Small intestine (tissue), 16 donors: Measurements from ENCODE around the gene TMED10. TPM values are rescaled to one million over a fixed set of nuclear protein-coding genes. Genes with fewer than 3 reads are reported as not detected.
A peak's percentile ranks its signal among the peaks of the same experiment; 100 is the strongest.

Experiments
- DNase-seq, 2 donors: peaks; one replicate each; pipeline versions ENCODE4 v3.0.0 to v3.0.0-alpha.2; 2013
- FAIRE-seq: peaks from 2 replicates; lab custom pipeline; 2012; peaks lifted over from hg19 to GRCh38; lab: Jason Lieb, UNC
- H3K27ac ChIP-seq, 3 donors: one replicate each; pipeline ENCODE4 v1.5.1; 2013; ENCODE audit warnings: low read length in 2 of 3, mild to moderate bottlenecking in 2 of 3, control low read depth in 1 of 3, inconsistent platforms in 1 of 3, low read depth in 1 of 3, moderate library complexity in 1 of 3
- H3K27me3 ChIP-seq, 3 donors: one replicate each; pipeline ENCODE4 v1.6.1; 2013; ENCODE audit warnings: low read length in 3 of 3, inconsistent platforms in 1 of 3; ENCODE audit not compliant: control insufficient read depth in 3 of 3, insufficient read depth in 3 of 3
- H3K36me3 ChIP-seq, 3 donors: one replicate each; pipeline ENCODE4 v1.6.1; 2013; ENCODE audit warnings: low read length in 3 of 3, inconsistent platforms in 1 of 3, low read depth in 1 of 3, mild to moderate bottlenecking in 1 of 3, moderate library complexity in 1 of 3; ENCODE audit not compliant: control insufficient read depth in 3 of 3, insufficient read depth in 2 of 3
- H3K4me1 ChIP-seq, 3 donors: one replicate each; pipeline ENCODE4 v1.6.1; 2013; ENCODE audit warnings: low read length in 2 of 3, inconsistent platforms in 1 of 3, low read depth in 1 of 3, mild to moderate bottlenecking in 1 of 3, moderate library complexity in 1 of 3; ENCODE audit not compliant: control insufficient read depth in 3 of 3, insufficient read depth in 2 of 3
- H3K4me3 ChIP-seq, 3 donors: one replicate each; pipeline ENCODE4 v1.5.1; 2013; ENCODE audit warnings: low read length in 3 of 3, control low read depth in 1 of 3, inconsistent platforms in 1 of 3, low read depth in 1 of 3, mild to moderate bottlenecking in 1 of 3, moderate library complexity in 1 of 3
- H3K9me3 ChIP-seq, 2 donors: one replicate each; pipeline ENCODE4 v1.6.1; 2013; ENCODE audit warnings: low read depth in 1 of 2, low read length in 1 of 2; ENCODE audit not compliant: control insufficient read depth in 2 of 2, insufficient read depth in 1 of 2
- WGBS, 3 donors: extraction: QIAGEN DNeasy Blood & Tissue Kit; methylation state at CpG; one replicate each; pipeline ENCODE4 v1.1.7; 2013; 5-methylcytosine and 5-hydroxymethylcytosine counted together
- long read RNA-seq, 10 donors: transcript quantifications; one replicate each; lab custom pipeline, GENCODE V29; 2026
- polyA plus RNA-seq, 4 donors: library from polyadenylated mRNA; stranded (reverse) in 3 of 4; unstranded in 1 of 4; fragments of 200-250 nt in 3 of 4; fragments of 120-200 nt in 1 of 4; gene quantifications; one replicate each; pipeline versions ENCODE4 v1.2.1 to v1.2.3, GENCODE V29; 2013
- donor health status: healthy with polysubstance abuse.
- donor health status: control.
- donor health status: control.
- donor health status: Bipolar disorder and iron deficiency.
- donor health status: healthy.

The TMED10 gene
- polyA plus RNA-seq: 100 to 1,000 TPM in 2 of 4 donors, 10 to 100 TPM in 2; 26.4 to 260 (median 135) TPM
- long read RNA-seq, donor 1: 0 reads
- long read RNA-seq, donor 2, full-length matches to known transcripts: 45 of 45 reads
- long read RNA-seq, donor 2, partial matches to known transcripts: 0 of 45 reads
- long read RNA-seq, donor 2, other reads (novel, unspliced or antisense): 0 of 45 reads
- long read RNA-seq, donor 3, full-length matches to known transcripts: 68 of 68 reads
- long read RNA-seq, donor 3, partial matches to known transcripts: 0 of 68 reads
- long read RNA-seq, donor 3, other reads (novel, unspliced or antisense): 0 of 68 reads
- long read RNA-seq, donor 4, full-length matches to known transcripts: 1 of 1 reads
- long read RNA-seq, donor 4, partial matches to known transcripts: 0 of 1 reads
- long read RNA-seq, donor 4, other reads (novel, unspliced or antisense): 0 of 1 reads
- long read RNA-seq, donor 5, full-length matches to known transcripts: 25 of 38 reads
- long read RNA-seq, donor 5, partial matches to known transcripts: 13 of 38 reads
- long read RNA-seq, donor 5, other reads (novel, unspliced or antisense): 0 of 38 reads
- long read RNA-seq, donor 6, full-length matches to known transcripts: 67 of 67 reads
- long read RNA-seq, donor 6, partial matches to known transcripts: 0 of 67 reads
- long read RNA-seq, donor 6, other reads (novel, unspliced or antisense): 0 of 67 reads
- long read RNA-seq, donor 7: 0 reads
- long read RNA-seq, donor 8, full-length matches to known transcripts: 8 of 15 reads
- long read RNA-seq, donor 8, partial matches to known transcripts: 7 of 15 reads
- long read RNA-seq, donor 8, other reads (novel, unspliced or antisense): 0 of 15 reads
- long read RNA-seq, donor 9, full-length matches to known transcripts: 13 of 13 reads
- long read RNA-seq, donor 9, partial matches to known transcripts: 0 of 13 reads
- long read RNA-seq, donor 9, other reads (novel, unspliced or antisense): 0 of 13 reads
- long read RNA-seq, donor 10, full-length matches to known transcripts: 97 of 97 reads
- long read RNA-seq, donor 10, partial matches to known transcripts: 0 of 97 reads
- long read RNA-seq, donor 10, other reads (novel, unspliced or antisense): 0 of 97 reads

- Histone ChIP-seq H3K4me3 (peak within 1 kb of the TSS; percentile 69 to 77 (median 73)), H3K4me1 (peaks cover 3 to 8% (median 3%) of the 10 kb centered on the region in 3 donors), H3K36me3 (peaks cover 0 to 11% (median 0%) of the 10 kb centered on the region in 3 donors), H3K27ac (peak within 1 kb of the TSS; percentile 93 to 99 (median 98)), H3K27me3 (no peaks in the 10 kb centered on the region), H3K9me3 (no peaks in the 10 kb centered on the region)
- no peak for FAIRE-seq
- WGBS, 3 donors: 0% methylated on average over 48 to 49 of the region's 49 CpGs
- peak; percentile 88 to 95 for DNase-seq
Observed at GRCh38 chr14:75176142-75176820, at the start of gene TMED10. TMED10 (minus strand) TSS chr14:75176612; CDS start chr14:75176579, 33 bp downstream.

DNA sequence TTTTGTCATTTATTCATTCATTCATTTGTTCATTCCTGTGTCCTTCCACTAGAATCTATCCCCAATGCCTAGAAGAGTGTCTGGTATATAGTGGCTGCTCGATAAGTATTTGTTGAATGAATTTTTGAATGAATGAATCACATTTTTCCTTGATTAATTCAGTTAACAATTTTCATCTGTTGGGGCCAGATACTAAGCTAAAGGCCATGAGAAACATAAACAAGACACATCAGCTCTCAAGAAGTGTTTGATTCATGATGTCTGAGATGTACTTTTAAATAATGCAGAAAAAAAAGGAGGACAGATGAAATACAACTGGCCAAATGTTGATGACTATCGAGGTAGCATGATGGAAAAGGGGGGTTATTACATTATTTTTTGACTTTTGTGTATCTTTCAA, 48.1 kb upstream of the TMED10 start:
- WGBS, 3 donors: 62 to 75% (median 69%) methylated on average over 2 of the region's 2 CpGs
- no peaks in the 10 kb centered on the region for H3K27me3 ChIP-seq
- DNase-seq (no peak), FAIRE-seq (no peak)
- no peaks in the 10 kb centered on the region for H3K36me3 ChIP-seq
- no peaks in the 10 kb centered on the region for H3K9me3 ChIP-seq
- H3K4me3 ChIP-seq: no peak overlapping the region
- peaks cover 2 to 37% (median 14%) of the 10 kb centered on the region in 3 donors for H3K4me1 ChIP-seq
- H3K27ac ChIP-seq: no peak overlapping the region

DNA sequence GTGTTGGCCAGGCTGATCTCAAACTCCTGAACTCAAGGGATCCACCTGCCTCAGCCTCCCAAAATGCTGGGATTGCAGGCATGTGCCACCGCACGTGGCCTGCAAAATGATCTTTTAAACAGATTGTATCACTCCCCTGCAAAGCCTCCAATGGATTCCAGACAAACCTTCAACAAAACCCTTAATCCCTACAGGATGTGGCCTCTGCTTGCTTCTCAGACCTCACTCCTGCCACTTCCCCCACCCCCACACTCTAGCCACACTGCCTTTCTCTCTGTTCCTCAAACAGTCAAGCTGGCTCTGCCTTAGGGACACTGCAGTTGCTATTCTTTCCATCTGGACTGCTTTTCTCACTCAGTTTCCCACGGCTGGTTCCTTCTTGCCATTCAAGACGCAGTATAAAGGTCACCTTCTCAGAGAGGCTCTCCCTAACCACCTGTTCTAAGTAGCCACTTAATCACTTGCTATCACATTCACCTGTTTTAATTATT, 47.3 kb upstream of the TMED10 start:
- Histone ChIP-seq H3K27me3 (no peaks in the 10 kb centered on the region), H3K27ac (peak overlapping the region; percentile 35 to 89 (median 83)), H3K9me3 (no peaks in the 10 kb centered on the region), H3K36me3 (no peaks in the 10 kb centered on the region), H3K4me1 (peaks cover 0 to 32% (median 9%) of the 10 kb centered on the region in 3 donors), H3K4me3 (no peak overlapping the region)
- DNase-seq (peak; percentile 64 to 86), FAIRE-seq (no peak)
- 25 to 45% (median 28%) methylated on average over 4 of the region's 4 CpGs for WGBS, 3 donors

DNA sequence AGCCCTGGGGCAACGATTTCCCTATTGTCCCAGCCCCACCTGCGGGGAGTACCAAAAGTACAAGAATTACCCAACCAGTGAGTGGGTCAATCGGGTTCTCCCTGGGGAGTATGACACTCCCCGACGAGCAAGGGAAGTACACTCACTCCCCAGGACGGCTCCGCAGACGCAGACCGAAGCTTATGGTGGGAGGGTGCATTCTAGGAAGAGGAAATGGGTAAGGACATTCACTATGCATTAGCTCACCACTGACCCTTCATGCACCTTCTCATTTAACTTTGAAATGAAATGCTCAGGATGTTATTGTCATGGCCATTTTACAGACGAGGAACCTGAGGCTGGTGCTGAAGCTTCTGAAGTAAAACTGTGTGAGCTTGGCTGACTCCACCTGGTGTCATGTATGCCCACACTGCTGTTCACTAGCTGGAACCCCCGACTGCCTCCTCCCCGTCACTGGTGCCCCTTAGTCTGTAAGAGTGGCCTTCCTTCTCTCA, 45.8 kb upstream of the TMED10 start:
- DNase-seq (no peak), FAIRE-seq (no peak)
- Histone ChIP-seq H3K4me3 (no peak overlapping the region), H3K27me3 (peaks cover 0 to 2% (median 0%) of the 10 kb centered on the region in 3 donors), H3K9me3 (no peaks in the 10 kb centered on the region), H3K4me1 (peaks cover 0 to 21% (median 4%) of the 10 kb centered on the region in 3 donors), H3K36me3 (no peaks in the 10 kb centered on the region), H3K27ac (no peak overlapping the region)
- WGBS, 3 donors: 68 to 88% (median 87%) methylated on average over 12 of the region's 12 CpGs

- Histone ChIP-seq H3K36me3 (no peaks in the 10 kb centered on the region), H3K4me1 (peaks cover 0 to 17% (median 2%) of the 10 kb centered on the region in 3 donors), H3K27ac (no peak overlapping the region), H3K9me3 (no peaks in the 10 kb centered on the region), H3K27me3 (peaks cover 0 to 2% (median 0%) of the 10 kb centered on the region in 3 donors), H3K4me3 (no peak overlapping the region)
- WGBS, 3 donors: 89 to 91% (median 89%) methylated on average over 2 of the region's 2 CpGs
- DNase-seq (no peak), FAIRE-seq (no peak)
Observed at GRCh38 chr14:75221797-75222196, 45.4 kb upstream of the TMED10 start.

GRCh38 chr14:75220156-75220555, 43.7 kb upstream of the TMED10 start:
- 78 to 85% (median 82%) methylated on average over 9 of the region's 9 CpGs for WGBS, 3 donors
- peaks cover 0 to 2% (median 0%) of the 10 kb centered on the region in 3 donors for H3K27me3 ChIP-seq
- H3K4me1 ChIP-seq: peaks cover 0 to 11% (median 2%) of the 10 kb centered on the region in 3 donors
- no peaks in the 10 kb centered on the region for H3K9me3 ChIP-seq
- no peak overlapping the region for H3K27ac ChIP-seq
- FAIRE-seq (no peak), DNase-seq (no peak)
- H3K36me3 ChIP-seq: no peaks in the 10 kb centered on the region
- no peak overlapping the region for H3K4me3 ChIP-seq

GRCh38 chr14:75217508-75218206, 41.2 kb upstream of the TMED10 start:
- no peak for FAIRE-seq
- 84 to 93% (median 90%) methylated on average over 4 of the region's 4 CpGs for WGBS, 3 donors

More at GRCh38 chr14:75217508-75218206, 41.2 kb upstream of the TMED10 start:
- Histone ChIP-seq H3K4me3 (no peak overlapping the region), H3K4me1 (no peaks in the 10 kb centered on the region), H3K9me3 (no peaks in the 10 kb centered on the region), H3K27me3 (peaks cover 0 to 2% (median 0%) of the 10 kb centered on the region in 3 donors), H3K36me3 (no peaks in the 10 kb centered on the region), H3K27ac (no peak overlapping the region)
- no peak for DNase-seq
